IMR-90 (cell line): ENCODE results near the gene KAZN. TPM values are rescaled to one million over a fixed set of nuclear protein-coding genes. Genes with fewer than 3 reads are reported as not detected.

Experiments used
- ATAC-seq: fragments of 200-7000 bp; cut with Tn5 transposase; 2 replicates; pipeline ENCODE4 v1.9.1; 2020; ENCODE audit warnings: low read depth, mild to moderate bottlenecking, moderate library complexity
- BruUV-seq: library from RNA; stranded (reverse); fragments of 400-500 nt; replicated peaks from 2 replicates; lab custom pipeline; 2021; lab: Mats Ljungman, UMichigan
- CTCF ChIA-PET: fragments of 300-600 bp; formaldehyde crosslinking; extraction: SDS; loops from one replicate; lab custom pipeline; 2021; ENCODE audit warnings: antibody characterized with exemption; lab: Yijun Ruan, JAX
- POLR2A ChIA-PET: fragments of 300-600 bp; sonication (Branson Sonifier 250); formaldehyde crosslinking; loops from one replicate; lab custom pipeline; 2022; ENCODE audit warnings: antibody characterized with exemption; ENCODE audit not compliant: unreplicated experiment; lab: Charles Lee
- DNase-seq: peaks from one replicate; pipeline ENCODE4 v3.0.0; 2013
- H2AFZ ChIP-seq: replicated peaks from 2 replicates; pipeline ENCODE3; 2013; ENCODE audit warnings: low read length, mild to moderate bottlenecking; ENCODE audit not compliant: poor library complexity
- H2AK5ac ChIP-seq: 2 replicates; pipeline ENCODE4 v1.6.1; 2013; ENCODE audit warnings: low read depth, low read length, inconsistent platforms
- H2AK9ac ChIP-seq: replicated peaks from 2 replicates; pipeline ENCODE3; 2013; ENCODE audit warnings: mild to moderate bottlenecking, low read depth, low read length, moderate library complexity; ENCODE audit not compliant: poor library complexity
- H2BK120ac ChIP-seq: 2 replicates; pipeline ENCODE4 v1.6.1; 2013; ENCODE audit warnings: low read depth, low read length, inconsistent platforms
- H2BK15ac ChIP-seq: 3 replicates; pipeline ENCODE4 v1.6.1; 2013; ENCODE audit warnings: low read depth, low read length, inconsistent platforms
- H2BK20ac ChIP-seq: 2 replicates; pipeline ENCODE4 v1.6.1; 2013; ENCODE audit warnings: low read depth, mild to moderate bottlenecking, inconsistent platforms, low read length, moderate library complexity
- H2BK5ac ChIP-seq: 2 replicates; pipeline ENCODE4 v1.6.1; 2013; ENCODE audit warnings: mild to moderate bottlenecking, low read depth, low read length, inconsistent platforms; ENCODE audit not compliant: poor library complexity, severe bottlenecking
- H3K14ac ChIP-seq: replicated peaks from 2 replicates; pipeline ENCODE4 v1.6.1; 2013; ENCODE audit warnings: low read depth, low read length, inconsistent platforms
- H3K18ac ChIP-seq: 2 replicates; pipeline ENCODE4 v1.6.1; 2013; ENCODE audit warnings: low read depth, low read length, control low read depth
- H3K23ac ChIP-seq: 2 replicates; pipeline ENCODE4 v1.6.1; 2013; ENCODE audit warnings: low read depth, low read length, inconsistent platforms
- H3K27ac ChIP-seq: 2 replicates; pipeline ENCODE4 v1.5.1; 2013; ENCODE audit warnings: mild to moderate bottlenecking, control low read depth, low read length; ENCODE audit not compliant: insufficient read depth
- H3K27me3 ChIP-seq: 2 replicates; pipeline ENCODE4 v1.6.1; 2013; ENCODE audit warnings: low read length; ENCODE audit not compliant: control insufficient read depth, insufficient read depth
- H3K36me3 ChIP-seq: 2 replicates; pipeline ENCODE4 v1.6.1; 2013; ENCODE audit warnings: low read length, mixed read lengths; ENCODE audit not compliant: control insufficient read depth, insufficient read depth
- H3K4ac ChIP-seq: 2 replicates; pipeline ENCODE4 v1.6.1; 2013; ENCODE audit warnings: low read depth, low read length, inconsistent platforms
- H3K4me1 ChIP-seq: 2 replicates; pipeline ENCODE4 v1.6.1; 2013; ENCODE audit warnings: low read length, mixed read lengths; ENCODE audit not compliant: control insufficient read depth, insufficient read depth
- H3K4me2 ChIP-seq: 2 replicates; pipeline ENCODE4 v1.6.1; 2013; ENCODE audit warnings: low read depth, mild to moderate bottlenecking, control low read depth, low read length, moderate library complexity
- H3K4me3 ChIP-seq: 2 replicates; pipeline ENCODE4 v1.5.1; 2013; ENCODE audit warnings: low read depth, mild to moderate bottlenecking, control low read depth, low read length, moderate library complexity; ENCODE audit not compliant: insufficient read depth
- H3K56ac ChIP-seq: 2 replicates; pipeline ENCODE4 v1.6.1; 2013; ENCODE audit warnings: low read length, inconsistent platforms; ENCODE audit not compliant: insufficient read depth; ENCODE audit errors: extremely low read depth
- H3K79me1 ChIP-seq, 2 experiments: 2 replicates each; pipeline ENCODE4 v1.6.1; 2013; ENCODE audit warnings: low read length in 2 of 2, inconsistent platforms in 1 of 2, low read depth in 1 of 2
- H3K9ac ChIP-seq: 2 replicates; pipeline ENCODE4 v1.6.1; 2013; ENCODE audit warnings: low read depth, low read length, control low read depth
- H3K9me1 ChIP-seq: 2 replicates; pipeline ENCODE4 v1.6.1; 2013; ENCODE audit warnings: low read length, inconsistent platforms; ENCODE audit not compliant: insufficient read depth
- H3K9me3 ChIP-seq: 2 replicates; pipeline ENCODE4 v1.6.1; 2013; ENCODE audit warnings: low read length; ENCODE audit not compliant: control insufficient read depth, insufficient read depth
- H4K20me1 ChIP-seq: 2 replicates; pipeline ENCODE4 v1.6.1; 2013; ENCODE audit warnings: low read length, inconsistent platforms; ENCODE audit not compliant: insufficient read depth
- H4K5ac ChIP-seq: 2 replicates; pipeline ENCODE4 v1.6.1; 2013; ENCODE audit warnings: mild to moderate bottlenecking, low read depth, low read length, control low read depth
- H4K8ac ChIP-seq, 2 experiments: 2 replicates each; pipeline ENCODE4 v1.6.1; 2013; ENCODE audit warnings: low read depth in 2 of 2, low read length in 2 of 2, control low read depth in 1 of 2, inconsistent platforms in 1 of 2
- H4K91ac ChIP-seq: 2 replicates; pipeline ENCODE4 v1.6.1; 2013; ENCODE audit warnings: low read depth, low read length, inconsistent platforms; ENCODE audit not compliant: insufficient read depth
- BHLHE40 ChIP-seq: fragments of 150-350 bp; IDR thresholded peaks from 2 replicates; pipeline ENCODE4 v1.6.1; 2016; ENCODE audit warnings: mild to moderate bottlenecking, low read depth, low read length
- CEBPB ChIP-seq: IDR thresholded peaks from 2 replicates; pipeline ENCODE4 v1.6.1; 2012; ENCODE audit warnings: low read depth, low read length, improper control_type of control experiment
- CHD1 ChIP-seq: IDR thresholded peaks from 2 replicates; pipeline ENCODE4 v1.6.1; 2012; ENCODE audit warnings: low read depth, low read length, improper control_type of control experiment
- CTCF ChIP-seq: conservative IDR thresholded peaks from 2 replicates; pipeline ENCODE4 v1.5.1; 2012; ENCODE audit warnings: mild to moderate bottlenecking, low read depth, low read length, improper control_type of control experiment
- ELK1 ChIP-seq: fragments of 150-350 bp; IDR thresholded peaks from 2 replicates; pipeline ENCODE4 v1.6.1; 2016; ENCODE audit warnings: low read depth, mild to moderate bottlenecking, low read length, moderate library complexity, borderline replicate concordance
- FOS ChIP-seq: fragments of 150-350 bp; IDR thresholded peaks from 2 replicates; pipeline ENCODE4 v1.6.1; 2016; ENCODE audit warnings: low read depth, low read length
- MAFK ChIP-seq: IDR thresholded peaks from 2 replicates; pipeline ENCODE4 v1.6.1; 2012; ENCODE audit warnings: low read depth, low read length, improper control_type of control experiment
- MAZ ChIP-seq: IDR thresholded peaks from 2 replicates; pipeline ENCODE4 v1.6.1; 2012; ENCODE audit warnings: low read depth, mild to moderate bottlenecking, low read length, improper control_type of control experiment, moderate library complexity, borderline replicate concordance
- MXI1 ChIP-seq: IDR thresholded peaks from 2 replicates; pipeline ENCODE4 v1.6.1; 2012; ENCODE audit warnings: low read depth, mild to moderate bottlenecking, low read length, moderate library complexity, borderline replicate concordance
- NFE2L2 ChIP-seq: fragments of 150-350 bp; IDR thresholded peaks from 2 replicates; pipeline ENCODE4 v1.6.1; 2016; ENCODE audit warnings: low read depth, mild to moderate bottlenecking, low read length
- POLR2A ChIP-seq: IDR thresholded peaks from 2 replicates; pipeline ENCODE4 v1.6.1; 2012; ENCODE audit warnings: mild to moderate bottlenecking, low read depth, low read length
- RAD21 ChIP-seq: IDR thresholded peaks from 2 replicates; pipeline ENCODE4 v1.6.1; 2012; ENCODE audit warnings: low read length, improper control_type of control experiment
- RCOR1 ChIP-seq: IDR thresholded peaks from 2 replicates; pipeline ENCODE4 v1.6.1; 2012; ENCODE audit warnings: mild to moderate bottlenecking, low read length, improper control_type of control experiment; ENCODE audit not compliant: insufficient replicate concordance
- RFX5 ChIP-seq: IDR thresholded peaks from 2 replicates; pipeline ENCODE4 v1.8.0; 2012; ENCODE audit warnings: low read depth, mild to moderate bottlenecking, low read length, moderate library complexity
- SMC3 ChIP-seq: fragments of 150-350 bp; IDR thresholded peaks from 2 replicates; pipeline ENCODE4 v1.6.1; 2016; ENCODE audit warnings: low read depth, mild to moderate bottlenecking, antibody characterized with exemption, low read length, moderate library complexity
- USF2 ChIP-seq: fragments of 150-350 bp; IDR thresholded peaks from 2 replicates; pipeline ENCODE4 v1.6.1; 2017; ENCODE audit warnings: mild to moderate bottlenecking, antibody characterized with exemption, low read length, low read depth
- WGBS, 2 experiments: methylation state at CpG; one replicate each; pipeline versions ENCODE4 v1.1.5 to v1.1.7; 2013; ENCODE audit warnings: missing lambda C conversion rate in 2 of 2; ENCODE audit not compliant: insufficient read length in 1 of 2; ENCODE audit errors: extremely low coverage in 2 of 2; 5-methylcytosine and 5-hydroxymethylcytosine counted together
- dilution Hi-C: fragments of 300-500 bp; cut with HindIII; formaldehyde crosslinking; loops from one replicate; pipeline ENCODE4 v1.14.3; 2018; ENCODE audit warnings: low sequenced_read_pairs; ENCODE audit not compliant: unreplicated experiment
- in situ Hi-C: fragments of 300-500 bp; cut with MboI; formaldehyde crosslinking; loops from 3 replicates; pipeline ENCODE4 v1.14.3; 2019; ENCODE audit warnings: low sequenced_read_pairs, inconsistent platforms, mixed read lengths
- intact Hi-C: fragments of 100-400 bp; cut with micrococcal nuclease; formaldehyde crosslinking; loops from 2 replicates; pipeline ENCODE4 v1.10.0; 2022
- polyA plus RNA-seq, 3 experiments: library from polyadenylated mRNA; depleted of rRNA; stranded (reverse); fragments of >200 nt; gene quantifications; 2 replicates each; pipeline ENCODE4 v1.2.3, GENCODE V29; 2012; ENCODE audit warnings: low replicate concordance in 1 of 3
- total RNA-seq: library from RNA; depleted of rRNA; stranded (reverse); fragments of >200 nt; gene quantifications from 2 replicates; pipeline ENCODE4 v1.2.3, GENCODE V29; 2012

KAZN gene
- total and polyA plus RNA-seq, 2 of the 4 experiments (the other 2 are of a cell fraction) = 5.2 to 10.5 TPM

GRCh38 chr1:14662116-14662515, 63.6 kb downstream of the KAZN start:
- BruUV-seq = no TSS peak
- H2AFZ ChIP-seq = no peak overlapping the region

More at GRCh38 chr1:14662116-14662515, 63.6 kb downstream of the KAZN start:
- no peak overlapping the region for H3K27ac ChIP-seq
- in situ Hi-C loops = no loop called here
- H4K20me1 ChIP-seq = no peaks in the 10 kb centered on the region
- no peak overlapping the region for H2BK5ac ChIP-seq
- no peak overlapping the region for H3K14ac ChIP-seq
- H3K9ac ChIP-seq = no peak overlapping the region
- intact Hi-C loops = no loop called here
- H4K5ac ChIP-seq = no peak overlapping the region
- H3K4me3 ChIP-seq = no peak overlapping the region
- no peak overlapping the region for H3K23ac ChIP-seq
- DNase-seq (no peak), ATAC-seq (no peak)
- TF ChIP-seq RAD21 (no peak), MXI1 (no peak), RCOR1 (no peak), USF2 (no peak), CEBPB (no peak), CTCF (no peak), ELK1 (no peak), SMC3 (no peak), MAZ (no peak), RFX5 (no peak), MAFK (no peak), NFE2L2 (no peak), FOS (no peak), POLR2A (no peak), BHLHE40 (no peak), CHD1 (no peak)
- peaks cover 2% of the 10 kb centered on the region; the same call in 1 of the 2 replicates for H3K27me3 ChIP-seq
- CTCF ChIA-PET = interaction anchor here (0.7 kb wide), 1 partner anchor 280 kb away, joined by 3 read pairs; no protein-coding TSS in a partner anchor
- POLR2A ChIA-PET = no interaction called here
- H3K4ac ChIP-seq = no peak overlapping the region
- H3K56ac ChIP-seq = no peak overlapping the region
- H3K36me3 ChIP-seq = no peaks in the 10 kb centered on the region
- 0 out of 2 replicates have a peak, but pooled peaks cover 1% of the 10 kb centered on the region for H3K9me3 ChIP-seq
- WGBS, 2 experiments = 10% methylated on average over 2 of the region's 9 CpGs; no CpG with 5 or more reads in 1 of the 2 experiments
- no peak overlapping the region for H2AK5ac ChIP-seq
- dilution Hi-C loops = no loop called here
- H2BK20ac ChIP-seq = no peak overlapping the region
- H2BK120ac ChIP-seq = no peak overlapping the region
- no peak overlapping the region for H2AK9ac ChIP-seq
- no peak overlapping the region for H4K8ac ChIP-seq
- no peak overlapping the region for H4K91ac ChIP-seq
- H3K4me2 ChIP-seq = no peak overlapping the region
- no peak overlapping the region for H2BK15ac ChIP-seq
- H3K9me1 ChIP-seq = no peaks in the 10 kb centered on the region
- no peak overlapping the region for H3K18ac ChIP-seq
- H3K4me1 ChIP-seq = no peaks in the 10 kb centered on the region; the same call in 1 of the 2 replicates
- H3K79me1 ChIP-seq = no peaks in the 10 kb centered on the region
